GM12864 (cell line): ENCODE results near the gene VAMP1.

Source experiments
- DNase-seq: peaks from one replicate; pipeline ENCODE4 v3.0.0-alpha.2; 2011; ENCODE audit warnings: low read depth
- H3K4me3 ChIP-seq: 2 replicates; pipeline ENCODE4 v1.5.1; 2011; ENCODE audit warnings: mild to moderate bottlenecking, low read depth, low read length, control low read depth
- CTCF ChIP-seq: IDR thresholded peaks from 2 replicates; pipeline ENCODE4 v1.5.1; 2011; ENCODE audit warnings: low read depth, mild to moderate bottlenecking, moderate library complexity, low read length, control low read depth, inconsistent platforms; ENCODE audit errors: missing control alignments

VAMP1 gene

GRCh38 chr12:6452245-6452943, 18.1 kb downstream of the VAMP1 start:
- H3K4me3 ChIP-seq: peak overlapping the region; percentile 84
- no peak for DNase-seq
- TF ChIP-seq CTCF: no peak

GRCh38 chr12:6451348-6452244, 18.9 kb downstream of the VAMP1 start, which contains the start of gene TAPBPL:
TAPBPL (plus strand) TSS chr12:6452042; CDS start chr12:6452249, 207 bp downstream.
- no peak for TF ChIP-seq CTCF
- DNase-seq: peak; percentile 86

GRCh38 chr12:6450869-6451347, 19.6 kb downstream of the VAMP1 start:
- no peak for TF ChIP-seq CTCF
- H3K4me3 ChIP-seq: peak overlapping the region; percentile 84
- DNase-seq: no peak

More at GRCh38 chr12:6451348-6452244, 18.9 kb downstream of the VAMP1 start, which contains the start of gene TAPBPL:
- H3K4me3 ChIP-seq: peak within 1 kb of the TSS; percentile 84

- DNase-seq: no peak
- peak overlapping the region; percentile 84 for H3K4me3 ChIP-seq
- no peak for TF ChIP-seq CTCF
These were observed 20.2 kb downstream of the VAMP1 start for GRCh38 chr12:6450091-6450868.

- no peak for DNase-seq
- no peak for TF ChIP-seq CTCF
- H3K4me3 ChIP-seq: peak within 1 kb of the TSS; percentile 71
These were observed 25.5 kb downstream of the VAMP1 start, which contains the start of gene CD27 for GRCh38 chr12:6444704-6445688. CD27 (plus strand) TSS chr12:6444955; CDS start chr12:6445096, 141 bp downstream.
